Esophagus squamous epithelium (tissue), 5 donors: ENCODE results near the gene NIPBL. TPM values are rescaled to one million over a fixed set of nuclear protein-coding genes. Genes with fewer than 3 reads are reported as not detected.

Source experiments
- DNase-seq: peaks from one replicate; lab custom pipeline; 2025; lab: John Stamatoyannopoulos, UW
- H3K27ac ChIP-seq, 4 donors: fragments of 200-600 bp; sonication (generic); one replicate each; pipeline ENCODE4 v1.5.1; 2016 to 2019; ENCODE audit warnings: mild to moderate bottlenecking in 1 of 4
- H3K27me3 ChIP-seq, 4 donors: fragments of 200-600 bp; sonication (generic); 1 replicate in 3 of 4; 2 replicates in 1 of 4; pipeline versions ENCODE4 v1.5.1 to v1.6.0; 2017 to 2021; ENCODE audit warnings: antibody characterized with exemption in 1 of 4
- H3K36me3 ChIP-seq, 3 donors: fragments of 200-600 bp; sonication (generic); one replicate each; pipeline ENCODE4 v1.5.1; 2016 to 2019
- H3K4me1 ChIP-seq, 3 donors: fragments of 200-600 bp; sonication (generic); one replicate each; pipeline ENCODE4 v1.5.1; 2017 to 2019
- H3K4me3 ChIP-seq, 4 donors: fragments of 200-600 bp; sonication (generic); 1 replicate in 3 of 4; 2 replicates in 1 of 4; pipeline ENCODE4 v1.5.1; 2016 to 2019; ENCODE audit warnings: mild to moderate bottlenecking in 2 of 4, moderate library complexity in 1 of 4
- H3K9me3 ChIP-seq, 3 donors: fragments of 200-600 bp; sonication (generic); one replicate each; pipeline ENCODE4 v1.5.1; 2016 to 2019
- POLR2A ChIP-seq, 4 donors: fragments of 450-650 bp; IDR thresholded peaks; one replicate each; pipeline ENCODE4 v1.6.1; 2017; ENCODE audit warnings: antibody characterized with exemption in 4 of 4, mild to moderate bottlenecking in 4 of 4, moderate library complexity in 3 of 4
- WGBS, 2 donors: methylation state at CpG; one replicate each; pipeline ENCODE4 v1.1.5; 2018; 5-methylcytosine and 5-hydroxymethylcytosine counted together
- intact Hi-C: fragments of 100-400 bp; cut with DNase I; formaldehyde crosslinking; loops from one replicate; pipeline ENCODE4 v1.15.0; 2022
- total RNA-seq, 4 donors: library from RNA; depleted of rRNA; stranded (reverse); fragments of >200 nt; gene quantifications; one replicate each; pipeline ENCODE4 v1.1.0, GENCODE V29; 2016
- TF ChIP-seq, protein P1 (sequence below), 6 experiments: fragments of 450-650 bp in 4 of 6; fragments of 200-600 bp in 2 of 6; sonication (generic) in 2 of 6; IDR thresholded peaks; one replicate each; pipeline ENCODE4 v1.5.1; 2016 to 2019; ENCODE audit warnings: antibody characterized with exemption in 6 of 6, mild to moderate bottlenecking in 4 of 6, moderate library complexity in 4 of 6
- donor health status: DM: yes; HTN: yes; CAD: no.

The NIPBL gene
- total RNA-seq, 4 donors from 2014 or later, result 19.4 to 50.0 (median 31.3) TPM

DNA sequence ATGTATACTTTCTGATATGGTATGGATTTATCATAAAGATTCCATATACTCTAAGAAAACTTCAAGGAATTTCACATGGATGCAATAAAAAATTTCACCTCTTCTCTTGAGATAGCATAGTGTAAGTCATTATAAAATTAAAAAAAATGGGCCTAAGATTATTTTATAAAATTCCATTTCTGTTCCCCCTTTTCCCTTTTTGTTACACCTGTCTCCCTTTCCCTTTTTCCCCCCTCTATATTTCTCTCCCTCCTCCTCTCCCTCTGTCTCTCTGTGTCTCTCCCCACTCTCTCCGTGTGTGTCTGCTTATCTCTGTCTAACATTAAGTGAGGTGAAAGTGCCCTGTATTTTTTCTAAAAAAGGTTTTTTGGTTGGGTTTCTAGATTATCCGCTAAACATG lies 180.2 kb downstream of the NIPBL start:
- 88 to 89% methylated on average over 2 of the region's 2 CpGs for WGBS, 2 donors
- no peak for DNase-seq
- H3K36me3 ChIP-seq, result peaks cover 5 to 100% (median 28%) of the 10 kb centered on the region in 3 donors

DNA sequence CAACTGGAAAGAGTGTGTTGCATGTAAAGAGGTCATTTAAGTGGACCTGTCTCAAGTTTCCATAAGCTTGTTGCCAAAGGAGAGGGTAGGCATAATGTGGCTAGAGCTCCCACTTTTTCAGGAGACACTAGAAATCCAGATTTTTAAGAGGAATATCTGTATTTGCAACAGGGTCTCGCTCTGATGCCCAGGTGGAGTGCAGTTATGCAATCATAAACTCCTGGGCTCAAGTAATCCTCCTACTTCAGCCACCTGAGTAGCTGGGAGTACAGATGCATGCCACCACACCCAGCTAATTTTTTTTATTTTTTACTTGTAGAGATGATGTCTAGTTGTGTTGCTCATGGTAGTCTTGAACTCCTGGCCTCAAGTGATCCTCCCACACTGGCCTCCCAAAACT lies 183.5 kb downstream of the NIPBL start:
- Histone ChIP-seq H3K36me3 (peaks cover 4 to 100% (median 37%) of the 10 kb centered on the region in 3 donors), H3K4me1 (no peaks in the 10 kb centered on the region), H3K4me3 (no peak overlapping the region), H3K27me3 (no peaks in the 10 kb centered on the region), H3K27ac (no peak overlapping the region), H3K9me3 (no peaks in the 10 kb centered on the region)
- intact Hi-C loops, result no loop called here
- DNase-seq, result no peak
- WGBS, 2 donors, result 93 to 100% methylated on average over 1 of the region's 1 CpG
- TF ChIP-seq, protein P1, sequence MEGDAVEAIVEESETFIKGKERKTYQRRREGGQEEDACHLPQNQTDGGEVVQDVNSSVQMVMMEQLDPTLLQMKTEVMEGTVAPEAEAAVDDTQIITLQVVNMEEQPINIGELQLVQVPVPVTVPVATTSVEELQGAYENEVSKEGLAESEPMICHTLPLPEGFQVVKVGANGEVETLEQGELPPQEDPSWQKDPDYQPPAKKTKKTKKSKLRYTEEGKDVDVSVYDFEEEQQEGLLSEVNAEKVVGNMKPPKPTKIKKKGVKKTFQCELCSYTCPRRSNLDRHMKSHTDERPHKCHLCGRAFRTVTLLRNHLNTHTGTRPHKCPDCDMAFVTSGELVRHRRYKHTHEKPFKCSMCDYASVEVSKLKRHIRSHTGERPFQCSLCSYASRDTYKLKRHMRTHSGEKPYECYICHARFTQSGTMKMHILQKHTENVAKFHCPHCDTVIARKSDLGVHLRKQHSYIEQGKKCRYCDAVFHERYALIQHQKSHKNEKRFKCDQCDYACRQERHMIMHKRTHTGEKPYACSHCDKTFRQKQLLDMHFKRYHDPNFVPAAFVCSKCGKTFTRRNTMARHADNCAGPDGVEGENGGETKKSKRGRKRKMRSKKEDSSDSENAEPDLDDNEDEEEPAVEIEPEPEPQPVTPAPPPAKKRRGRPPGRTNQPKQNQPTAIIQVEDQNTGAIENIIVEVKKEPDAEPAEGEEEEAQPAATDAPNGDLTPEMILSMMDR (IDR thresholded peaks at IDR 0.05), result no peak
- TF ChIP-seq POLR2A (IDR thresholded peaks at IDR 0.05), result no peak

More for the DNA sequence above, 180.2 kb downstream of the NIPBL start:
- no peak for TF ChIP-seq POLR2A (IDR thresholded peaks at IDR 0.05)
- TF ChIP-seq, protein P1 (IDR thresholded peaks at IDR 0.05), result no peak
- Histone ChIP-seq H3K27ac (no peak overlapping the region), H3K27me3 (no peaks in the 10 kb centered on the region), H3K4me3 (no peak overlapping the region), H3K4me1 (no peaks in the 10 kb centered on the region), H3K9me3 (no peaks in the 10 kb centered on the region)
- intact Hi-C loops, result no loop called here

DNA sequence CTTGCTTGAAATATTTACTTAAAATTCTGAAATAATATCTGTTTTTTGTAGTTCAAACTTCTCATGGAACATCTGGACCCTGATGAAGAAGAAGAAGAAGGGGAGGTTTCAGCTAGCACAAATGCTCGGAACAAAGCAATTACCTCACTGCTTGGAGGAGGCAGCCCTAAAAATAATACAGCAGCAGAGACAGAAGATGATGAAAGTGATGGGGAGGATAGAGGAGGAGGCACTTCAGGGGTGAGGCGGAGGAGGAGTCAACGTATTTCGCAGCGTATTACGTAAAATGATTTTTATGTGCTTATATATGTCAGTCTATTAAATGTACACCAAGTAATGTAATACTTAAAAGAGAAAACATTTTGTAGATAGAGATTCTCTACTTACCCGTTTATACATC lies 187.2 kb downstream of the NIPBL start:
- H3K27ac ChIP-seq, result no peak overlapping the region
- no peaks in the 10 kb centered on the region for H3K27me3 ChIP-seq
- no peak for TF ChIP-seq POLR2A (IDR thresholded peaks at IDR 0.05)
- TF ChIP-seq, protein P1 (IDR thresholded peaks at IDR 0.05), result no peak
- H3K9me3 ChIP-seq, result no peaks in the 10 kb centered on the region
- no peak for DNase-seq
- no peak overlapping the region for H3K4me3 ChIP-seq
- 94 to 98% methylated on average over 7 of the region's 7 CpGs for WGBS, 2 donors
- H3K4me1 ChIP-seq, result no peaks in the 10 kb centered on the region
- peaks cover 4 to 85% (median 34%) of the 10 kb centered on the region in 3 donors for H3K36me3 ChIP-seq
- intact Hi-C loops, result no loop called here

DNA sequence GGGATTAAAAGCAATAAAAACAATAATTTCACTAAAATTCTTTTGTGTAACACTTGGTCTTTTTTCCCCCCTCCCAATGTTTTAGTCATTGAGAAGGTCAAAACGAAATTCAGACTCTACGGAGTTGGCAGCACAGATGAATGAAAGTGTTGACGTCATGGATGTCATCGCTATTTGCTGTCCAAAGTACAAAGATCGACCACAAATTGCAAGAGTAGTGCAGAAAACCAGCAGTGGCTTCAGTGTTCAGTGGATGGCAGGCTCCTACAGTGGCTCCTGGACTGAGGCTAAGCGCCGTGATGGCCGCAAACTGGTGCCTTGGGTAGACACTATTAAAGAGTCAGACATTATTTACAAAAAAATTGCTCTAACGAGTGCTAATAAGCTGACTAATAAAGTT lies 187.9 kb downstream of the NIPBL start:
- TF ChIP-seq, protein P1 (IDR thresholded peaks at IDR 0.05), result no peak
- no peak for TF ChIP-seq POLR2A (IDR thresholded peaks at IDR 0.05)
- no peak for DNase-seq
- no peak overlapping the region for H3K4me3 ChIP-seq
- 90 to 93% methylated on average over 9 of the region's 9 CpGs for WGBS, 2 donors
- peaks cover 4 to 78% (median 31%) of the 10 kb centered on the region in 3 donors for H3K36me3 ChIP-seq
- intact Hi-C loops, result no loop called here
- H3K9me3 ChIP-seq, result no peaks in the 10 kb centered on the region
- no peaks in the 10 kb centered on the region for H3K4me1 ChIP-seq
- no peaks in the 10 kb centered on the region for H3K27me3 ChIP-seq
- no peak overlapping the region for H3K27ac ChIP-seq

DNA sequence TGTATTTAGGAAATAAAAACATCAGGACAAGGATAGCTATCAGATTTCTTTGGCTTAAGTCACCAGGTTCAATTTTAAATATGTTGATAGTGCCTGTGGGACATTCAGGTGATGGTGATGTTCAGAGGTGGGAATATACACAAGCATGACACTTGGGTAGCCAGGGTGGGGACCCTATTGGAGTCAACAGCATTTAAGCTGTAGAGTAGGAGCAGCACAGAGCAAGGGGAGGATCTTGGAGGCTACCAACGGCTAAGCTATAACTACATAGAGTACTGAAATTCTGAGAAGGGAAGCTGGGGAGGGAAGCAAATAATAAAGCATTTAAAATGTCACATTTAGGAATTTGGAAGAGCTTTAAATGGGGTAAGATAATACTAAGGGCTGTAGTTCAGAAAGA lies 194.9 kb downstream of the NIPBL start:
- intact Hi-C loops, result no loop called here
- no peaks in the 10 kb centered on the region for H3K9me3 ChIP-seq
- H3K27ac ChIP-seq, result no peak overlapping the region
- H3K27me3 ChIP-seq, result no peaks in the 10 kb centered on the region
- H3K4me3 ChIP-seq, result no peak overlapping the region
- TF ChIP-seq POLR2A (IDR thresholded peaks at IDR 0.05), result no peak
- TF ChIP-seq, protein P1 (IDR thresholded peaks at IDR 0.05), result no peak
- no peaks in the 10 kb centered on the region for H3K4me1 ChIP-seq
- WGBS, 2 donors, result 76 to 94% methylated on average over 1 of the region's 1 CpG
- H3K36me3 ChIP-seq, result peaks cover 0 to 7% (median 0%) of the 10 kb centered on the region in 3 donors
- DNase-seq, result no peak
